Astrocyte (in vitro differentiated cells and primary cell): ENCODE data around the gene SUPT4H1. TPM values are rescaled to one million over a fixed set of nuclear protein-coding genes. Genes with fewer than 3 reads are reported as not detected.

ENCODE experiments used
- DNase-seq: peaks from one replicate; pipeline ENCODE4 v3.0.0-alpha.2; 2010; ENCODE audit warnings: low read depth
- FAIRE-seq: peaks from 2 replicates; lab custom pipeline; 2011; peaks lifted over from hg19 to GRCh38; lab: Jason Lieb, UNC
- H2AFZ ChIP-seq: 2 replicates; pipeline ENCODE4 v1.6.0; 2012; ENCODE audit warnings: low read depth, low read length, inconsistent platforms
- H3K27ac ChIP-seq: 2 replicates; pipeline ENCODE4 v1.5.1; 2011; ENCODE audit warnings: low read depth, low read length, inconsistent platforms
- H3K27me3 ChIP-seq: 2 replicates; pipeline ENCODE4 v1.6.0; 2011; ENCODE audit warnings: low read length, inconsistent platforms; ENCODE audit not compliant: insufficient read depth
- H3K36me3 ChIP-seq: 2 replicates; pipeline ENCODE4 v1.5.1; 2011; ENCODE audit warnings: low read length, inconsistent platforms; ENCODE audit not compliant: insufficient read depth
- H3K4me1 ChIP-seq: 2 replicates; pipeline ENCODE4 v1.5.1; 2011; ENCODE audit warnings: low read length, inconsistent platforms; ENCODE audit not compliant: insufficient read depth
- H3K4me2 ChIP-seq: 2 replicates; pipeline ENCODE4 v1.6.0; 2012; ENCODE audit warnings: low read length, inconsistent platforms
- H3K4me3 ChIP-seq: 2 replicates; pipeline ENCODE4 v1.5.1; 2011; ENCODE audit warnings: low read depth, mild to moderate bottlenecking, low read length, inconsistent platforms; ENCODE audit not compliant: insufficient read depth
- H3K79me2 ChIP-seq: 2 replicates; pipeline ENCODE4 v1.6.0; 2012; ENCODE audit warnings: mild to moderate bottlenecking, low read length, inconsistent platforms; ENCODE audit not compliant: insufficient read depth
- H3K9ac ChIP-seq: 2 replicates; pipeline ENCODE4 v1.6.0; 2012; ENCODE audit warnings: mild to moderate bottlenecking, low read length, inconsistent platforms
- H3K9me3 ChIP-seq: 2 replicates; pipeline ENCODE4 v1.5.1; 2012; ENCODE audit warnings: low read depth, mild to moderate bottlenecking, low read length, inconsistent platforms; ENCODE audit not compliant: insufficient read depth
- H4K20me1 ChIP-seq: 2 replicates; pipeline ENCODE4 v1.6.0; 2012; ENCODE audit warnings: low read length, inconsistent platforms; ENCODE audit not compliant: insufficient read depth
- H3K27ac Mint-ChIP-seq: one replicate; pipeline ENCODE4 v1.8.0; 2021; ENCODE audit warnings: mild to moderate bottlenecking, mixed read lengths; ENCODE audit not compliant: unreplicated experiment
- H3K27me3 Mint-ChIP-seq: one replicate; pipeline ENCODE4 v1.8.0; 2021; ENCODE audit warnings: low read depth, mixed read lengths; ENCODE audit not compliant: unreplicated experiment
- H3K36me3 Mint-ChIP-seq: one replicate; pipeline ENCODE4 v1.8.0; 2021; ENCODE audit warnings: low read depth, mixed read lengths; ENCODE audit not compliant: unreplicated experiment
- H3K4me1 Mint-ChIP-seq: one replicate; pipeline ENCODE4 v1.8.0; 2021; ENCODE audit warnings: low read depth, mixed read lengths; ENCODE audit not compliant: unreplicated experiment
- H3K4me3 Mint-ChIP-seq: one replicate; pipeline ENCODE4 v1.8.0; 2021; ENCODE audit warnings: mild to moderate bottlenecking, moderate library complexity, mixed read lengths; ENCODE audit not compliant: unreplicated experiment
- H3K9me3 Mint-ChIP-seq: one replicate; pipeline ENCODE4 v1.8.0; 2021; ENCODE audit warnings: mild to moderate bottlenecking, mixed read lengths; ENCODE audit not compliant: unreplicated experiment
- EZH2 ChIP-seq: IDR thresholded peaks from 2 replicates; pipeline ENCODE4 v1.6.1; 2012; ENCODE audit warnings: mild to moderate bottlenecking, low read length, inconsistent platforms; ENCODE audit not compliant: insufficient read depth
- total RNA-seq: library from RNA; stranded (reverse); gene quantifications from 2 replicates; pipeline ENCODE4 v1.2.1, GENCODE V29; 2021
- TF ChIP-seq, protein P1 (sequence below): IDR thresholded peaks from 2 replicates; pipeline ENCODE4 v1.5.1; 2011; ENCODE audit warnings: low read depth, mild to moderate bottlenecking, inconsistent platforms, low read length, moderate library complexity; ENCODE audit not compliant: insufficient read depth

The SUPT4H1 gene
- total RNA-seq, 1 donor from 2014 or later, result 108 TPM

DNA sequence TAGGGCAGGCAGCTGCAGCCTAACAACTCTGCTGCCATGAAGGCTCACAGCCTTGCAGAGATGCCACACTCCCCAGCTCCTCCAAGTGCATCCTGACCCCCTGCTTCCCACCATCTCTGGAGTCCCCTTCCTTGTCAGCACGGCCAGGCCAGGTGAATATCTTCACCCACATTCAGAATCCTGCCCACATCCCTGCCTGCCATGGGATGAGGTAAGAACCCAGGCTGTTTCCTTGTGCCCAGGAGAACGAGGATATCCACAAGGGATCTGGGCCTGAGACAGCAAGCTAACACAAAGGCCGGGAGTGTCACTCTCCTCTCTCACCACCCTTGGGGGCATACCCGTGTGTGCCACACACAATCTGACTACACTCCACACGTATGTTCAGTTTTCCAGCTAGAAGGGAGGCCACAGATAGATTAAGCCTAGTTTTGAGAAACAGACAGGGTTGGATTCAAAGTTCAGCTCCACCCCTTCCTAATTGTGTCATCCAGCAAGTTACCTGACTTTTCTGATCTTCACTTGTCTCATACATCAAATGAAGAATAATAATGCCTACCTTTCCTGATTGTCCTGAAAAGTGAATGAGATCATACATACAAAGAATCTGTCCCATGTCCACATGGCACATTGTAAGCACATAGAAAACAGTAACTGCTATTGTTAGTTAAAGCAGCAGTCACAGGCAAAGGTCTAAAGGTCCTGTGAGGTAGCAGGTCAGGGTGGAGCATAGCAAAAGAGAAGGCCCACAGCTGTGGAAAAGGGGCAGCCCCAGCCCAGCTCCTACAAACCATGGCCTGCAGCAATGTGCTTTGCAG lies 17.4 kb upstream of the SUPT4H1 start:
- H3K36me3 Mint-ChIP-seq, result no peaks in the 10 kb centered on the region
- Histone ChIP-seq H3K27ac (no peak overlapping the region), H3K9ac (no peak overlapping the region), H3K4me2 (no peak overlapping the region), H3K79me2 (no peaks in the 10 kb centered on the region), H2AFZ (no peak overlapping the region), H4K20me1 (no peaks in the 10 kb centered on the region), H3K4me3 (no peak overlapping the region), H3K9me3 (no peaks in the 10 kb centered on the region), H3K36me3 (no peaks in the 10 kb centered on the region), H3K27me3 (no peaks in the 10 kb centered on the region), H3K4me1 (no peaks in the 10 kb centered on the region)
- FAIRE-seq, result no peak
- no peak overlapping the region for H3K27ac Mint-ChIP-seq
- H3K27me3 Mint-ChIP-seq, result peaks cover 4% of the 10 kb centered on the region
- TF ChIP-seq, protein P1, sequence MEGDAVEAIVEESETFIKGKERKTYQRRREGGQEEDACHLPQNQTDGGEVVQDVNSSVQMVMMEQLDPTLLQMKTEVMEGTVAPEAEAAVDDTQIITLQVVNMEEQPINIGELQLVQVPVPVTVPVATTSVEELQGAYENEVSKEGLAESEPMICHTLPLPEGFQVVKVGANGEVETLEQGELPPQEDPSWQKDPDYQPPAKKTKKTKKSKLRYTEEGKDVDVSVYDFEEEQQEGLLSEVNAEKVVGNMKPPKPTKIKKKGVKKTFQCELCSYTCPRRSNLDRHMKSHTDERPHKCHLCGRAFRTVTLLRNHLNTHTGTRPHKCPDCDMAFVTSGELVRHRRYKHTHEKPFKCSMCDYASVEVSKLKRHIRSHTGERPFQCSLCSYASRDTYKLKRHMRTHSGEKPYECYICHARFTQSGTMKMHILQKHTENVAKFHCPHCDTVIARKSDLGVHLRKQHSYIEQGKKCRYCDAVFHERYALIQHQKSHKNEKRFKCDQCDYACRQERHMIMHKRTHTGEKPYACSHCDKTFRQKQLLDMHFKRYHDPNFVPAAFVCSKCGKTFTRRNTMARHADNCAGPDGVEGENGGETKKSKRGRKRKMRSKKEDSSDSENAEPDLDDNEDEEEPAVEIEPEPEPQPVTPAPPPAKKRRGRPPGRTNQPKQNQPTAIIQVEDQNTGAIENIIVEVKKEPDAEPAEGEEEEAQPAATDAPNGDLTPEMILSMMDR, result no peak
- H3K9me3 Mint-ChIP-seq, result no peaks in the 10 kb centered on the region
- no peak overlapping the region for H3K4me3 Mint-ChIP-seq
- DNase-seq, result no peak
- peaks cover 9% of the 10 kb centered on the region for H3K4me1 Mint-ChIP-seq

DNA sequence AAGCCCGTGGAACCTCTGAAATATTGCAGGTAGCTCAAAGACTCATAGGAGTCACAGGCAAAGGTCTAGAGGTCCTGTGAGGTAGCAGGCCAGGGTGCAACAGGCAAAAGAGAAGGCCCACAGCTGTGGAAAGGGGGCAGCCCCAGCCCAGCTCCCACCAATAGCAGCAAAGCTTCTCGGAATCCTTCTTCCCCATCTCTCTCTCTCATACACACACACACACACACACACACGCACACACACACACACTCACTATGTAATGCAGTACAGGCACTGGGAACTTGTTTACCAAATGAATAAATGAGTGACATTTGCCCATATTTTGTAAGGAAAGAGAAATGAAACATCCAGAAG lies 16.8 kb upstream of the SUPT4H1 start:
- Histone ChIP-seq H3K36me3 (no peaks in the 10 kb centered on the region), H3K4me2 (no peak overlapping the region), H3K9ac (no peak overlapping the region), H3K79me2 (no peaks in the 10 kb centered on the region), H2AFZ (no peak overlapping the region), H3K27ac (no peak overlapping the region), H3K9me3 (no peaks in the 10 kb centered on the region), H3K4me3 (no peak overlapping the region), H3K27me3 (peaks cover 4% of the 10 kb centered on the region), H4K20me1 (no peaks in the 10 kb centered on the region), H3K4me1 (no peaks in the 10 kb centered on the region)
- Mint-ChIP-seq H3K4me3 (no peak overlapping the region), H3K4me1 (peaks cover 11% of the 10 kb centered on the region), H3K27me3 (peaks cover 4% of the 10 kb centered on the region), H3K9me3 (no peaks in the 10 kb centered on the region), H3K27ac (no peak overlapping the region), H3K36me3 (no peaks in the 10 kb centered on the region)
- DNase-seq (no peak), FAIRE-seq (no peak)
- TF ChIP-seq EZH2, result no peak
- TF ChIP-seq, protein P1, result no peak

DNA sequence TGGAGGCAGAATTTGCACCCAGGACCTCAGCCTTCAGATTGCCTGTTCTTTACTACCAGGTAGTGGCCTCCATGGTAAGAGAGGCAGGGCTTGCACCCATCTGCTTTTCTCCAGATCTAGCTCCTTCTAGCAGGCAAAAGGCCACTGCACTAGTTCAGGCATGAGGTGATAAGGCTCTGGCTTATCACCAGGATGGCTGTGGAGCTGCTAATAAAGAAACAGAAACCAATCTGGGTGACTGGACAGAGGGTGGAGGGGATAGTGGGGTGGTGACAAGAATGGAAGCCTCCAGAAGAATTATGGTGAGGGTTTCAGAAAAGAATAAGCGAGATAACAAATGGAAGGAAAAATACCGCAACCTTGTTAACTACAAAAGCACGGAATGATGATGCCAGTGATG lies 15.5 kb upstream of the SUPT4H1 start:
- Histone ChIP-seq H3K4me2 (no peak overlapping the region), H3K9ac (no peak overlapping the region), H3K9me3 (no peaks in the 10 kb centered on the region), H3K79me2 (no peaks in the 10 kb centered on the region), H3K4me3 (no peak overlapping the region), H4K20me1 (no peaks in the 10 kb centered on the region), H2AFZ (no peak overlapping the region), H3K27ac (no peak overlapping the region), H3K36me3 (no peaks in the 10 kb centered on the region), H3K4me1 (no peaks in the 10 kb centered on the region), H3K27me3 (peaks cover 6% of the 10 kb centered on the region)
- H3K4me1 Mint-ChIP-seq, result peaks cover 8% of the 10 kb centered on the region
- no peak overlapping the region for H3K27ac Mint-ChIP-seq
- peaks cover 12% of the 10 kb centered on the region for H3K27me3 Mint-ChIP-seq
- no peak for FAIRE-seq
- H3K4me3 Mint-ChIP-seq, result no peak overlapping the region
- no peak for DNase-seq
- no peaks in the 10 kb centered on the region for H3K9me3 Mint-ChIP-seq
- H3K36me3 Mint-ChIP-seq, result no peaks in the 10 kb centered on the region
- TF ChIP-seq EZH2, result no peak
- TF ChIP-seq, protein P1, result no peak
